ENCODE results near the gene DYNC1I1.

DYNC1I1 gene

DNA sequence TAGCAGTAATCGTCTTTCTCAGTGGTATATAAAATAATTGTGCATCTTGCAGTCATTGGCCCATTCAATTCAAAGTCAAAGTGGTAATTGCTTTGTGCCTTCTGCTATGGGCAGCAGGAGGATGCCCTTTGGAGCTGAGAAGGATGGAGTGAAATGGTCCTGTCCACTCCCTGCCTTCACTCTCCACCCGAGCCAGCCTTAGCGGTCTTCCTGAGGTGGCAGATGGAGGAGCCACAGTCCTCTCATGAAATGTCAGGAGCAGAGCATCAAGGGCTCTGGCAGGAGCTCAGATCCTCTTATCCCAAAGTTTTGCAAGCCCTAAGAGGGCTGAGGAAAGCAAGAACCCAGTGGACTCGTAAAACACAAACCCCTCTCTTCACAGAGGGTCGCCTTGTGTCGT lies 199.4 kb downstream of the DYNC1I1 start:
- no peak for DNase-seq (ENCODE audit: low spot score)

DNA sequence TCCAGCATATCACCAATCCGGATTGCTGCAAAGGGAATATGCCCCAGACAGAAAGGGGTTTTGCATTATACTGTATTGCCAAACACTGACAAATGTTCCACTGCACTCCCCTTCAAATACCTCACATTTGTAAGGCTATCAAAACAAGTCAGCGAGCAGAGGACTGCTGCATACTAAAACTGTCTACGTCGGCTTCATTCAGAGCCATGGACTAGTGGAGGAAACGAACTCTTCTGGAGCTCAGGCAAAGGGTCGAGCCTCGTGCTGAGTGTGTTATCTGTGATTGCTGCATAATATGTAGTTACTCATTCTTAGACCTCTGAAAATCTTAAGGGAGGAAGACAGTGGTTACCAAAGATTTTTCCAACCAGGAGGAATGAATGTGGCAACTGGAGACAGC lies 200.2 kb downstream of the DYNC1I1 start:
- no peak for DNase-seq (ENCODE audit: low spot score)

DNA sequence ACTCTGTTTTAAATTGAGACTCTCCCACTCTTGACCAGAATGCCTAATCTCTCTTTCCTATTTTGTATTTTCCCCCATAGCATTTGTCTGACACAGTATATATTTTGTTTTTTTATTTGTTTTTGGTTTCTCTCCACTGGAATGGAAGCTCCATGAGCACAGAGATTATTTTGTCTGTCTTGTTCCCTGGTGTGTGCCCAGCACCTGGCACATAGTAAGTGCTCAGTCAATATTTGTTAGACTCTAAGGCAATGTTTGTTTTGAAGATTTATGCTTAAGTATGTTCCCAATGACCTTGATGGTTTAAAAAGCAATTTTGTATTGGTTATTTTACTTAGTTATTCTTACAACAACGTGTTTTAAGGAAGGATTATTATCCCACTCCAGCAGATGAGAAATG lies 201.8 kb downstream of the DYNC1I1 start:
- no peak for DNase-seq (ENCODE audit: low spot score)

DNA sequence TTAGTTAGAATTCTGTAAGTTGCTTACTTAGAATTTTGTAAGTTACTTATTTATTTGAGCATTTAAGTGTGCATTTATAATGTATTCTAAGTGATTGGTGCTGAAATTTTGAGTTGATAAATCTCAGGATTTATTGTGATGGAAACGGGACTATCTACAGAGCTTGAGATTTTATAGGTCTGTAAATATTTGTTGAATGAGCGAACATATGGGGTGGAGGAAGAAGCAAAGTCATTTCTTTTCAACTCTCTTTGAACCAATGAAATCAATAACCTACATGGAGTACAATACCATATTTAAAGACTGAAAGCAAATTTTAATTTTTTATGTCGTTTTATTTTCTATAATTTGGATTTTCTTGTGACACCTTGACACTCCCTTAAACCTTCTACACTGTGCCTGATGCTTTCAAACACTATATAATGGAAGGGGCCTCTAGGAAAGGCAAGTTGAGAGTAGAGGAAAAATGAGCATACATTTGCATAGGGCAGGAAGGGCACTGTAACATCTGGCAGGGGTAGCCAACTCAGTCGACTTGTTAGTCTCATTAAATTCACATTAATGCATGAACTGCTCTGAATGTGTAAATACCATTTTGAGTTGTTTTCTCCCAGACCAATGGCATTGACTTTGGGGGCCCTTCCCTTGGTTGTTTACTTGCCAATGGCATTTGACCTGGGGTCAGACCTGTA lies 204.2 kb downstream of the DYNC1I1 start:
- no peak for DNase-seq (ENCODE audit: low spot score)

DNA sequence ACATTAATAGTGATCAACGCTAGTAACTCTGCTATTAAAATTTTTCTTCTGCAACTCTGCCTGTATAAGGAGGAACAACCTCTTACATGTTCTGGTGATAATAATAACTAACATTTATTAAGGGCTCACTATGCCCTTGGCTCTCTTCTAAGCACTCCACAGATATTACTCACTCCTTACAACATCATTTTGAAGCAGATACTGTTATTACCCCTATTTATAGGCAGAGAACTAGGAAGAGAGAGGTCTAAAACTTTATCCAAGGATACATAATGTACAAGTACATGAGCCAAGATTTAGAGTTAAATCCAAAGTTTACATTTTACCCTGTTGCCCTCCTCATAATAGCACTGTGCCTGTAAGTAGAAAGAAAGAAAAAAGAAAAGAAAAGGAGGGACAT lies 205.6 kb downstream of the DYNC1I1 start:
- DNase-seq (ENCODE audit: low spot score), result no peak

DNA sequence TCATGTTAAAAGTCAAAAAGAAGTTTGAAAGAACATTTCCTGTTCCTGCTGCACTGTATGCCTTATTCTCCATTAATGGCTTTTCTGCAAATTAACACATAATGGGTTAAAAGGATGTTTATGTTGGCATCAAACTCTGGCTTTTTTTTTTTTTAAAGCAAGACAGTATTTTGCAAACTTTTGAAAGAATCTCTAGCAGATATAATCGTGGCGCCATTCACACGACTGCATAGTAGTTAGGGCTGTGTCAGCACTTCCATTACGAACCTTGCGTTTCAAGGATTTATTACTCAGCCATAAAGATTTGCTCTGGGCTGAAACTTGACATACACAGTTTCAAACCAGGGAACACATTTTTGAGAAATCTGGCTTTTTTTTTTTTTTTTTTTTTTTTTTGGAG lies 207.8 kb downstream of the DYNC1I1 start:
- no peak for DNase-seq (ENCODE audit: low spot score)

DNA sequence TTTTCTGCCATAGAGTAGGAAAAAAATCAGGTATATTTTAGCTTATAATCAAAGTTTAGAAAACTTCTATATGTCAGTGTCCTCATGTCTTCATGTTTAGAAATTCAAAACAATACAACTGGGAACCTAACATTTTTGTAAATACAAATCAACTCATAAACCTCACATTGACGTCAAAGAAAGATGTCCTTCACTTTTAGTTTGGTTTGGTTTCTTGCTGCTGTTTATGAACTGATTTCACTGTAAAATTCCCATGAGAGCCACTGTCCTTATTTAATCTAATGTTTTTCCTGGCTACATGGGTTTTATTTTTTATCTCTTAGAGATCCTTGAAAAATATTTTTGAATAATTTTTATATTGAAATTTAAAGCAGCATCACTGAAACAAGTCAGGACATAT lies 208.4 kb downstream of the DYNC1I1 start:
- DNase-seq (ENCODE audit: low spot score), result no peak

DNA sequence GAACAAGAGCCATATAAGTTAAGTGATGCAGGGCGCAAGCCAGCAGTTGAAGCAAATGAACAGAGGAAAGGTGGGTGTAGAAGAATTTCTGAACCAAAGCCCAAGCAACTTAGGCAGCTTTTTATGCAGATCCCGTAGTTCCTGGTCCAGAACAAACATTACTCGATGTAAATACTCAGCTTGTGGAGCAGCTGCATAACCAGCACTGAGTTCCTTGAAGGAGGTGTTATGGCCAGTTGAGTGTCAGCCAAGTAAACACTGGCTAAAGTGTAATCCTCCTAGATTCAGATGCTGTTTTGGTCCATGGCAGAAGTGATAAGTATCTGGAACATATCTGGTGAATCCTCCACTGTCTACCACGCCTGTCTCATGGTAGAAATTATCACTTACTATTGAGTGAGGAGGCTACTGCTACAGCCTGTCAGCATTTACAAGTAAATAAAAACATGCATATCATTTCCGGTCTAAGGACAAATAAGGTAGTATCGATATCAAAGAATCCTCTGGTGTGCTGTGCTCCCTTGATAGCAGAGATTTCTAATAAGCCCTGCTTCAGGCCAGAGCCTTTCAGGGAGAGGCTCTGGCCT lies 213.9 kb downstream of the DYNC1I1 start:
- DNase-seq (ENCODE audit: low spot score), result no peak

DNA sequence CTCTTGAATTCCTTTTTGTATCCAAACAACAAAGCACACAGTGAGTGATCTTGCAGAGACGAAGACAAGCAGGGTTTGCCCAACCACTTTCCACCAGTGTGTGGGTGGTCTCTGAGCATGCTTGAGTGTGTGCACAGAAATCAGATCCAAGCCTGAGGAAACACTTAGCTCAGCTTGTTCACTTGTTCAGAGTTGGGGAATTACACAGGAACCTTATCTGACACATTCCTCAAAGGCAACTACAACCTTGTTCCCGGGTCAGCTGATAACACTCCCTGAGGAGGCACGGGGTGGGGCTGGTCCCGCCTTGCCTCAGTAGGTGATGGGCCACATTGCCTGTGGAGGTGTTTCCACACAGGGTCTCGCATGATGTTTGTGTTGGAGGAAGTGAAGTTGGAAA lies 216.9 kb downstream of the DYNC1I1 start:
- DNase-seq (ENCODE audit: low spot score), result no peak

DNA sequence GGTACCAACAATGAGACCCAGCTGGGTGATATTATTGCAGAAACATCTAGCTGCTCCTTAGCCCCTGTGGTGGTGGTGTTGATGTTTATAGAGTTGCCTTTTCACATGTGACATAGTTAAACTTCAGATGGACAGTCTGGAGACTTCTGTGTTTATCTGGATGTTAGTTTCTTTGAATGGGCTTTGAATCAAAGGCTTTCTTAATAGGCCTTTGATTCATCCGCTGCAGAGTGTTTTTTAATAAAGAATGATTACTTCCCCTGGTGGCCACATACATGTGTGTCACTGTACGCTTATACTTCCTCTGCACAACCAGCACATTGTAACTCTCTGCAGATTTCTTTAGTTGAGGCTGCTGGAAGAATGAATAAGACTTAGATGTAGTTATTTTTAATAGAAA lies 221.0 kb downstream of the DYNC1I1 start:
- no peak for DNase-seq (ENCODE audit: low spot score)

DNA sequence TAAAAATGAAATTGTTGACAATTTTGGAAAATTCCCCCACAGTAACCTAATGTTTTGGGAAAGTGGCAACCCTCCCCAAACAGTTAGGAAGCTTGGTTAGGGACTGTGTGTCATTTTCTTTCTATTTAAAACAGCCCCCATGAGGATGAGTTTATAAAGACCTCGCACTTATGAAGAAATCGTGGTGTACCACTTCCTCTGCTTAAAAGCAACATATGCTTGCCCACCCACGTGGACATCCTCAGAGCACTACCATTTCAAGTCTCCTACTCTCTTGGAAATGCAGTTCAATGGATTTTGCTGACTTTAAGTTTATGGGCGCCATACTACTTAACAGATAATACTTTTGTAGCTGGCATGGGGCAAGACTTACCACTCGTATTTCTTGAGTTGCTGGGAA lies 223.8 kb downstream of the DYNC1I1 start:
- no peak for DNase-seq (ENCODE audit: low spot score)

DNA sequence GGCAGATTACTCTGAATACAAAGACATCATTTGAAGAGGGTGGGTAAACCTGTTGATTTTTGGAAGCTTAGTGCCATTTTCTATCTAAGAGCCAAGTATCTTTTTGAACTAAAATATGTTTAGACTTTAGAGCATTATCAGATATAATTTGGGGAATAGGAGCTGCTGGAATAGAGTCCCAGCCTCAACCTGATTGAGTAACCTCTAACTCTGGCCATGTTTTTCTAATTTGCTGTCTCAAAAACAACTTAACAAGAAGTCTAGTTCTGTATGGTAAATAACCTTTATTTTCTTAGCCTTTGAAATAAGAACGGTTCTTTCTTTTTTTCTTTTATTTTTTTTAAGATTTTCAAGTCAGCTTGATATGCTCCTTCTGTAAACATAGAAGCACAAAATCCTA lies 224.5 kb downstream of the DYNC1I1 start:
- DNase-seq (ENCODE audit: low spot score), result no peak

DNA sequence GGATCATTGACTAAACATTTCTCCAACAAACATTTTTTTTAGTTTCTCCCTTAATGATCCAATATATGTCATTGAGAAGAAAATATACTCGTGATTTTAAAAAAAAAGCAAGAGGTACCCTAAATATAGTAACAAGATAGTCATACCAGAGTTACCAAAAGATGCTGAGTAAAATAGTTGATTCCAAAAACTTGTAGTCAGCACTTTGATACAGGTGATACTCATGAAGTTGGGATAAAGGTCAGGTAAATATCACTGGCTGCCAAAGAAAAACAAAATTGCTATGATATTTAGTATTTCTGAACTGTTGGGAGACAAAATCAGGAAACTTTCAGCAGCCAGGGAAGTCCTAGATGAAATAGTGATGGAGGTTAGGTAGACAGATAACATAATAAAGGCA lies 225.3 kb downstream of the DYNC1I1 start:
- no peak for DNase-seq (ENCODE audit: low spot score)

DNA sequence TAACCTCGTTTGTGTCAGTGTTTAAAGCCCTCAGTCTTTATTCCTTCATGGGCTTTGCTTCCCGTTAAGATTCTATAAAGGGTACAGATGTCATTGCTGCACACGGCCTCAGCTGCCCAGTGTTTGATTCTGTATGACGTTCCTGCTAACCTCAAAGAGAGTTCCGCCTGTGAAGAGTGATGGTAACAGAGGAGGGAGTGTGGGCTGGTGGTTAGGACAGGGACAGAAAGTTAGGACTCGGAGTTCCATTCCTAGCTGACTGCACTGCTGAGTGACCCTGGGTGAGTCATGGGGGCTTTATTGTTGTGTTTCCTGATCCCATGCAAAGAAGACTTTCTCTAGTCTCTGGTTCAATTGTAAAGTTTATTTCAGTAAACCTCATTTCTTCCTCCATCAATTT lies 227.1 kb downstream of the DYNC1I1 start:
- DNase-seq (ENCODE audit: low spot score), result no peak

DNA sequence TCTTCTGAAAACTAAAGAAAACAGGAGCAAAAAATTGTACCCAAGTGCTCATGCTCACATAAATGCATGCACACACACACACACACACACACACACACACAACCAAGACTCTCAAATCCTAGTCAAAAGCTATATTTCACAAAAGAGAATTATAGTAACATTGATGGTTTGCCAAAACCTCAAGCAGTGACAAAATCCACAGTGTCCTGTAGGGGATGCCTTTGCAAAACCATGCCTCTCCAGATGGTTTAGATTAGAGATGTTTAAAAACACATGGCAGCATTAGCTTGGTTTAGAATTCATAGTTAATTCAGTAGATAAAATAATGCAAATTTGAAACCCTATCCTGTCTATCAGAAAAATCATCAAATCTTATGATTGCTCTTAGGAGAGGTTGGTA lies 232.2 kb downstream of the DYNC1I1 start:
- peak; percentile 80 for DNase-seq (ENCODE audit: low spot score)

DNA sequence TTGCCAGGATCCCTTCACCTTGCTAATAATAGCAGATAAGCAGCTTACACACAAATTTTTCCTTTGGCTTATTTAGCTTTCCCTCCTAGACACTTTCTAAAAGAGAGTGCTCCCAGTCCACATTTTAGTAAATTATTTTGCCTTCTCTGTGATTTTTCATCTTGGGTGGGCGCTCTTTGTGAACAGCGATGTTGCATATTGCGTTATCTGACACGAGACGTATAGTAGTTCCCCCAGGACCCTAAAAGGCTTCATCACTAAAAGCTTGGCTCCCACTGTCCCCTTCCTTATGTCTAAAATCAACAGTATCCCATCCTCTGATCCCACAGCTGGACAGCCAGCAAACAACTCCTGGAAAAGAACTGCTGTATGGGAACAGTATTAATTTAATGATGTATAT lies 232.9 kb downstream of the DYNC1I1 start:
- DNase-seq (ENCODE audit: low spot score), result no peak

DNA sequence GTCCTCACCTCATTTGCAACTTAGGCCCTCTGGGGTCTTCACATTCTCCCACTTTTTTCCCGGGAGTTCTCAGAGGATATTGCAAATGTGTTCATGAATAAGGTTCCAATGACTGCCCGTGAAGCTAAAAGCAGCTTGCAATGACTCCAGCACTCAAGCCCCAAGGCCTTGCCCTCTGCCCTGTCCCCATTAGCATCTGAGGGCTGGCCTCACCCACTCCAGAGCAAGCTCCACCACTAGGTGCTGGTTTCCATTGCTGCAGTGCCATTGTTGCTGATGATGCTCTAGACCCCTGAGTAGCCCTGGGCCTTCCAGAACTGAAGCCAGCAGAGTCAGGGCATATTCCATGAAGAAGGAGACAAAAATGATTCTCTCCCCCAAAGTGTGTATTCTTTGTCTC lies 236.8 kb downstream of the DYNC1I1 start:
- no peak for DNase-seq (ENCODE audit: low spot score)

DNA sequence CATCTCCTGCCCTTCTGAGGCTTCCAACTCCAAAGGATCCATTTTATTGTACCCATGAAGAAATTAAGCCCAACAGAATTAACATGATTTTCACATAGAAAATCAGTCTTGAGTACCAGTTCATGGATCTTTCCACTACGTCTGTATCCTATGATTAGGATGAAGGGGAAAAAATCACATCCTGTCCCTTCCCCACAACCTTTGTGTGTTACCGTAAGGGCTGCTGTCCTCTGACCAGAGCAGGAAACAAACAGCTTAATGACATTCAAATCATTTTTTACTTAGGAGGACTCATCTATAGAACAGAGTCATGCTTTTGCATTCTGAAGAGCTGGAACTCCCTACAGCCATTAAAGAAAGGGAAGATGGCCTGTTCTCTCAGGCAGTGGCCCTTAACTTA lies 241.5 kb downstream of the DYNC1I1 start:
- no peak for DNase-seq (ENCODE audit: low spot score)

DNA sequence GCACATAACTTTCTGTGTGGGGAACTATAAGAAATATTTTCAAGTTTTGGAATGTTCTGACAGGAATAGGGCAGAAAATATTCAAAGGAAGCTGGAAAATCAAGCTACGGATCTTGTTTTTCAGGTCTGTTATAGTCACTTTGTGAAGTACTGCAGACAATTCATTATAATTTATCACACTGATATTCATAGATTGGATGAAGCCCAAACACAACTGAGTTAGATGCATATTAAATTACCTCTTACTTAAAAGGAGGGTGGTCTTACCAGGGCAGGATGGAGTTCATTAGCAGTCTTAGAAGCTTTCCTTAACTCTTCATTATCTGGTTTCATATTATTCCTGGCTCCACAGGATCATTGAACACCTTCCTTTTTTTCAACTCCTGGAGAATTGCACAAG lies 242.3 kb downstream of the DYNC1I1 start:
- DNase-seq (ENCODE audit: low spot score), result no peak

DNA sequence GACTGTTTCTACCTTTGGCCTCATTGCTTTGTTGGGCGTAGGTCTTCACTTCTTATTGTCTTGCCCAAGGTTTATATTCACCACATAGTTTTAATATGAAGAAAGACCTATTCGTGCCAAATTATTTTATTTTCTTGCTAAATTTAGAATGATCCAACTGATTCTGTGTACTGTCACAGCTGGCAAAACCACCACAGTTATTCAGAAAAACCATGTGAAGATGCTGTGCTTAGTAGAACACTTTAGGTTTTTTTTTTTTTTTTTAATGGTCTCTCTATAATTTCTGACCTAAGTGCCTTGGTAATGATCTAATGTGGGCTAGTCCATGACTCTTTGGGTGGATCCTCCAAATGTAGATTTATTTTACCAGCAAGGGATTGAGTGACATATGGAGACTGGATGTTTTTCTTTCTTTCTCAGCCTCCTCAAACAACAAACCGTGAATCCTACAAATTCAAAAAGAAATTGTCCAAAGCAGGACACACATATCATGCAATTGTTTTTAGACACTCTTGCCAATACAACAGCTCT lies 243.8 kb downstream of the DYNC1I1 start:
- DNase-seq (ENCODE audit: low spot score), result peak; percentile 45

DNA sequence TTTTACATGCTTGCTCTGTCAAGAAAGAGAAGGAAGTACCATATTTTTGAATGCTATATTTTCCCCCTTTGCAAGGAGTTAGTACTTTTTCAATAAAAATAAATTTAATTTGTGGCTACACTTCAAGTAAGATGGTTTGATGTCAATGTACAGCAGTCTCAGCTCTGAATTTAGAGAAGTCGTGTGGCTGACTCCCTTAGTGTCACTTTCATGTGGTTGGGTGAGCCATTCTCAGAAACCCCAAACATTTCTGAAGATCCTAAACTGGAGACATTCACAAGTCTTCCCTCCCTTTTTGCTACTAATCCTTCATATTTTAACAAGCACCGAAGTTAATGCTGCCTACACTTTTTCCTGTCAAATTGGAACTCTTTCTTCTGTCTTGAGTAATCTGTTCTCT lies 244.4 kb downstream of the DYNC1I1 start:
- no peak for DNase-seq (ENCODE audit: low spot score)

DNA sequence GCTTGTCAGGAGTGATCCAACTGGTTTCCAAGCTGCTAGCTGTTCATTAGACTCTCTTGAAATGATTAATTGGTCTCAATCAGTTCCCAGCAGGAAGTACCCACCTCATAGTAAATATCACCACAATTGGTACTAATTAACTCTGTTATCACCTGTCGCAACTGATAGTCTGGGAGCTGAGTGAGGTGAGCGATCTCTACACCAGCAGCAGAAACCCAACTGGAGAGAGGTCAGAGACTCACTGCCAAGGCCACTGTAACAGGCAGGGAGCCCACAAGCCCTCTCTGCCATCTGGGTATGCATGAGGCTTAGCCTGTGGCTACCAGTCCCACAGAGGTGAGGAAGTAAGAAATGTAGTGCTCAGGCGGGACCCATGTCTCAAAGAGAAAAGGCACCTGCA lies 245.5 kb downstream of the DYNC1I1 start:
- DNase-seq (ENCODE audit: low spot score), result no peak

DNA sequence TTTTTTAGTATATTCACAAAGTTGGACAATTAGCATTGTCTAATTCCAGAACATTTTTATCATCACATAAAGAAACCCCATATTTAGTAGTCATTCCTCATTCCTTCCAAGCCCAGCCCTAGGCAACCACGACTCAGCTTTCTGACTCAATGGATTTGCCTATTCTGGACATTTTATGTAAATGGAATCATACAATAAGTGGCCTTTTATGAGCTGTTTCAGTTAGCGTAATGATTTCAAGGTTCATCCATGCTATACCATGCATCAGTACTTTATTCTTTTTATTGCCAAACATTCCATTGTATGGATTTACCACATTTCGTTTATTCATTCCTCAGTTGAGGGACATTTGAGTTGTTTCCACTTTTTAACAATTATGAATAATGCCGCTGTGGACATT lies 249.2 kb downstream of the DYNC1I1 start:
- no peak for DNase-seq (ENCODE audit: low spot score)

DNA sequence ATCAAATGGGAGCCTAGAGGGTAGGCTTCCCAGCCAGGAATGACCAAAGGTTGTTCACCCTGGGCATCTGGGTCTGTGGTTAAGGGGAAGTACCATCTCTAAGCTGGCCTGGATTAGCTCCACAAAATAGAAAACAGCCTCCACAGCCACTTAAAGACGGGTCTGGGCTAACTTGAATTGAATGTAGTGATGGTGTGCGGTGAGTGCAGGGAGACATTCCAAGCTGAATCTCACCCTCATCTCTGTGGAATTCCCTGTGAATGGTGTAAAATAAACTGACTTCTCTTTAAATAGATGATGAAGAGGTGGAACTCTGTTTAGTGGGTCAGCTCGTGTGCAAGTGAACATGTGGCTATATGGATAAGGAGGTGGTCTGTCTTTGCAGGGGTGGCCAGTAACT lies 251.0 kb downstream of the DYNC1I1 start:
- DNase-seq (ENCODE audit: low spot score), result peak; percentile 69

Measured in AG08395 (cell line).